ENCODE results near the gene R3HDML. TPM values are rescaled to one million over a fixed set of nuclear protein-coding genes. Genes with fewer than 3 reads are reported as not detected.

The R3HDML gene
- total and polyA plus RNA-seq, 9 of the 15 experiments (the other 6 are each of a cell fraction or from before 2014, with no cell fraction given) = not detected

DNA sequence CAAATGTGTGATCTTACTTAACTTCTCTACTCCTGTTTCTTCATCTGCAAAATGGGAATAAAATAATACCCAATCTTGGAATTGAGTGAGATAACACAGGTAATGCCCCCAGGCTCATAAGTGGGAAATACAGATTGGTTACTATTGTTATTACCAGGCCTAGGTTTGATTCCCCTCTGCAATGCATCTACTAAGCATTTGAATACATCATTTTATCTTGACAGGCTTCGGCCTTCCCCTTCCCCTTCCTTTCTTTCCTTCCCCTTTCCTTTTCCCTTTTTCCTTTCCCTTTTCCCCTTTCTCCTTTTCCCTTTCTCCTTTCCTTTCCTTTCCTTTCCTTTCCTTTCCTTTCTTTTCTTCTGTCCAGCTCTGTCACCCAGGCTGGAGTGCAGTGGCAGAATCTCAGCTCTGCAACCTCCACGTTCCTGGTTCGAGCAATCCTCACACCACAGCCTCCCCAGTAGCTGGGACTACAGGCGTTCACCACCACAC lies 11.4 kb downstream of the R3HDML start:
- FAIRE-seq (no peak), ATAC-seq (no peak), DNase-seq (ENCODE audit: extremely low read depth in 1 of 4, low spot score in 3 of 4) (no peak)
- no peaks in the 10 kb centered on the region for H3K9me3 ChIP-seq (replicated peaks; ENCODE audit: control insufficient read depth, insufficient read depth, low read depth, low read length)
- H2AFZ ChIP-seq (ENCODE audit: low read depth, low read length) = no peak overlapping the region
- H3K9me1 ChIP-seq (ENCODE audit: control insufficient read depth, insufficient read depth, low read length) = no peaks in the 10 kb centered on the region
- ChIA-PET POLR2A (interaction anchor here (0.7 kb wide), 1 partner anchor 96 kb away, joined by 4 read pairs; no protein-coding TSS in a partner anchor), CTCF (ENCODE audit: low intra/inter-chr PET ratio) (no interaction called here)
- H3K79me2 ChIP-seq (ENCODE audit: control insufficient read depth, insufficient read depth, low read length) = no peaks in the 10 kb centered on the region
- H3K36me3 ChIP-seq (ENCODE audit: control insufficient read depth, insufficient read depth, low read length) = no peaks in the 10 kb centered on the region
- in situ Hi-C loops (cut with MboI) = no loop called here
- no peak overlapping the region for H3K4me3 ChIP-seq
- no peaks in the 10 kb centered on the region for H4K20me1 ChIP-seq (replicated peaks; ENCODE audit: control insufficient read depth, insufficient read depth, low read length)
- intact Hi-C loops (cut with micrococcal nuclease) = no loop called here
- no peak overlapping the region for H3K27ac ChIP-seq (ENCODE audit: extremely low read depth, low read depth, low read length)
- H3K27me3 ChIP-seq (ENCODE audit: control insufficient read depth in 2 of 2, insufficient read depth in 2 of 2, low read length in 2 of 2) = peaks cover 9 to 26% of the 10 kb centered on the region in 2 experiments; a peak in 3 of 5 replicates
- no peak overlapping the region for H3K9ac ChIP-seq (ENCODE audit: insufficient read depth in 1 of 2, low read depth in 2 of 2, low read length in 2 of 2)
- H3K4me2 ChIP-seq (ENCODE audit: insufficient read depth, low read length) = no peak overlapping the region
- BruUV-seq (replicated peaks) = no TSS peak
- TF ChIP-seq ZNF79 (CRISPR knock-in tag; IDR thresholded peaks at IDR 0.05; ENCODE audit: low read depth) (no peak), GATAD2B (IDR thresholded peaks at IDR 0.05; ENCODE audit: borderline replicate concordance) (no peak), KAT8 (IDR thresholded peaks at IDR 0.05; ENCODE audit: low read depth) (no peak), RCOR1 (IDR thresholded peaks at IDR 0.05; ENCODE audit: borderline replicate concordance in 1 of 2, low read depth in 2 of 2, low read length in 2 of 2) (no peak), TSC22D4 (tag; IDR thresholded peaks at IDR 0.05) (no peak)
- TF ChIP-seq, protein P1, sequence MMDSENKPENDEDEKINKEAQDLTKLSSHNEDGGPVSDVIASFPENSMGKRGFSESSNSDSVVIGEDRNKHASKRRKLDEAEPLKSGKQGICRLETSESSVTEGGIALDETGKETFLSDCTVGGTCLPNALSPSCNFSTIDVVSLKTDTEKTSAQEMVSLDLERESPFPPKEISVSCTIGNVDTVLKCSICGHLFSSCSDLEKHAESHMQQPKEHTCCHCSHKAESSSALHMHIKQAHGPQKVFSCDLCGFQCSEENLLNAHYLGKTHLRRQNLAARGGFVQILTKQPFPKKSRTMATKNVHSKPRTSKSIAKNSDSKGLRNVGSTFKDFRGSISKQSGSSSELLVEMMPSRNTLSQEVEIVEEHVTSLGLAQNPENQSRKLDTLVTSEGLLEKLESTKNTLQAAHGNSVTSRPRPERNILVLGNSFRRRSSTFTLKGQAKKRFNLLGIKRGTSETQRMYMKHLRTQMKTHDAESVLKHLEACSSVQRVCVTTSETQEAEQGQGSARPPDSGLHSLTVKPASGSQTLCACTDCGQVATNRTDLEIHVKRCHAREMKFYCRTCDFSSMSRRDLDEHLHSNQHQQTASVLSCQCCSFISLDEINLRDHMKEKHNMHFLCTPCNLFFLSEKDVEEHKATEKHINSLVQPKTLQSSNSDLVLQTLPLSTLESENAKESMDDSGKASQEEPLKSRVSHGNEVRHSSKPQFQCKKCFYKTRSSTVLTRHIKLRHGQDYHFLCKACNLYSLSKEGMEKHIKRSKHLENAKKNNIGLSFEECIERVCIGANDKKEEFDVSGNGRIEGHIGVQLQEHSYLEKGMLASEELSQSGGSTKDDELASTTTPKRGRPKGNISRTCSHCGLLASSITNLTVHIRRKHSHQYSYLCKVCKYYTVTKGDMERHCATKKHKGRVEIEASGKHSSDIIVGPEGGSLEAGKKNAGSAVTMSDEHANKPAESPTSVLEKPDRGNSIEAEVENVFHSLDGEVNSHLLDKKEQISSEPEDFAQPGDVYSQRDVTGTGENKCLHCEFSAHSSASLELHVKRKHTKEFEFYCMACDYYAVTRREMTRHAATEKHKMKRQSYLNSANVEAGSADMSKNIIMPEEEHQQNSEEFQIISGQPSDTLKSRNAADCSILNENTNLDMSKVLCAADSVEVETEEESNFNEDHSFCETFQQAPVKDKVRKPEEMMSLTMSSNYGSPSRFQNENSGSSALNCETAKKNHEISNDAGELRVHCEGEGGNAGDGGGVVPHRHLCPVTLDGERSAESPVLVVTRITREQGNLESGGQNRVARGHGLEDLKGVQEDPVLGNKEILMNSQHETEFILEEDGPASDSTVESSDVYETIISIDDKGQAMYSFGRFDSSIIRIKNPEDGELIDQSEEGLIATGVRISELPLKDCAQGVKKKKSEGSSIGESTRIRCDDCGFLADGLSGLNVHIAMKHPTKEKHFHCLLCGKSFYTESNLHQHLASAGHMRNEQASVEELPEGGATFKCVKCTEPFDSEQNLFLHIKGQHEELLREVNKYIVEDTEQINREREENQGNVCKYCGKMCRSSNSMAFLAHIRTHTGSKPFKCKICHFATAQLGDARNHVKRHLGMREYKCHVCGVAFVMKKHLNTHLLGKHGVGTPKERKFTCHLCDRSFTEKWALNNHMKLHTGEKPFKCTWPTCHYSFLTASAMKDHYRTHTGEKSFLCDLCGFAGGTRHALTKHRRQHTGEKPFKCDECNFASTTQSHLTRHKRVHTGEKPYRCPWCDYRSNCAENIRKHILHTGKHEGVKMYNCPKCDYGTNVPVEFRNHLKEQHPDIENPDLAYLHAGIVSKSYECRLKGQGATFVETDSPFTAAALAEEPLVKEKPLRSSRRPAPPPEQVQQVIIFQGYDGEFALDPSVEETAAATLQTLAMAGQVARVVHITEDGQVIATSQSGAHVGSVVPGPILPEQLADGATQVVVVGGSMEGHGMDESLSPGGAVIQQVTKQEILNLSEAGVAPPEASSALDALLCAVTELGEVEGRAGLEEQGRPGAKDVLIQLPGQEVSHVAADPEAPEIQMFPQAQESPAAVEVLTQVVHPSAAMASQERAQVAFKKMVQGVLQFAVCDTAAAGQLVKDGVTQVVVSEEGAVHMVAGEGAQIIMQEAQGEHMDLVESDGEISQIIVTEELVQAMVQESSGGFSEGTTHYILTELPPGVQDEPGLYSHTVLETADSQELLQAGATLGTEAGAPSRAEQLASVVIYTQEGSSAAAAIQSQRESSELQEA (IDR thresholded peaks at IDR 0.05; ENCODE audit: low read depth) = no peak
- 2% methylated on average over 4 of the region's 4 CpGs for WGBS (ENCODE audit: insufficient coverage, low coverage, missing lambda C conversion rate)
- H3K4me1 ChIP-seq (replicated peaks in 1 of 2; ENCODE audit: control insufficient read depth in 2 of 2, insufficient read depth in 2 of 2, low read length in 2 of 2) = no peaks in the 10 kb centered on the region

Data from K562 (cell line).